Astrocyte (in vitro differentiated cells and primary cell): ENCODE measurements around the gene FAM222B.

Experiments used
- EZH2 ChIP-seq: IDR thresholded peaks from 2 replicates; pipeline ENCODE4 v1.6.1; 2012; ENCODE audit warnings: mild to moderate bottlenecking, low read length, inconsistent platforms; ENCODE audit not compliant: insufficient read depth
- TF ChIP-seq, protein P1 (sequence below): IDR thresholded peaks from 2 replicates; pipeline ENCODE4 v1.5.1; 2011; ENCODE audit warnings: low read depth, mild to moderate bottlenecking, inconsistent platforms, low read length, moderate library complexity; ENCODE audit not compliant: insufficient read depth

- TF ChIP-seq, protein P1, sequence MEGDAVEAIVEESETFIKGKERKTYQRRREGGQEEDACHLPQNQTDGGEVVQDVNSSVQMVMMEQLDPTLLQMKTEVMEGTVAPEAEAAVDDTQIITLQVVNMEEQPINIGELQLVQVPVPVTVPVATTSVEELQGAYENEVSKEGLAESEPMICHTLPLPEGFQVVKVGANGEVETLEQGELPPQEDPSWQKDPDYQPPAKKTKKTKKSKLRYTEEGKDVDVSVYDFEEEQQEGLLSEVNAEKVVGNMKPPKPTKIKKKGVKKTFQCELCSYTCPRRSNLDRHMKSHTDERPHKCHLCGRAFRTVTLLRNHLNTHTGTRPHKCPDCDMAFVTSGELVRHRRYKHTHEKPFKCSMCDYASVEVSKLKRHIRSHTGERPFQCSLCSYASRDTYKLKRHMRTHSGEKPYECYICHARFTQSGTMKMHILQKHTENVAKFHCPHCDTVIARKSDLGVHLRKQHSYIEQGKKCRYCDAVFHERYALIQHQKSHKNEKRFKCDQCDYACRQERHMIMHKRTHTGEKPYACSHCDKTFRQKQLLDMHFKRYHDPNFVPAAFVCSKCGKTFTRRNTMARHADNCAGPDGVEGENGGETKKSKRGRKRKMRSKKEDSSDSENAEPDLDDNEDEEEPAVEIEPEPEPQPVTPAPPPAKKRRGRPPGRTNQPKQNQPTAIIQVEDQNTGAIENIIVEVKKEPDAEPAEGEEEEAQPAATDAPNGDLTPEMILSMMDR = no peak
- TF ChIP-seq EZH2 = no peak
Observed at GRCh38 chr17:28839221-28839620, 3.4 kb downstream of the FAM222B start.
